ENCODE measurements around the gene CHKB. TPM values are rescaled to one million over a fixed set of nuclear protein-coding genes. Genes with fewer than 3 reads are reported as not detected.

The CHKB gene
- total and polyA plus RNA-seq, 2 of the 8 experiments (the other 6 are each of a cell fraction or from before 2014, with no cell fraction given): 27.9 to 42.2 TPM

DNA sequence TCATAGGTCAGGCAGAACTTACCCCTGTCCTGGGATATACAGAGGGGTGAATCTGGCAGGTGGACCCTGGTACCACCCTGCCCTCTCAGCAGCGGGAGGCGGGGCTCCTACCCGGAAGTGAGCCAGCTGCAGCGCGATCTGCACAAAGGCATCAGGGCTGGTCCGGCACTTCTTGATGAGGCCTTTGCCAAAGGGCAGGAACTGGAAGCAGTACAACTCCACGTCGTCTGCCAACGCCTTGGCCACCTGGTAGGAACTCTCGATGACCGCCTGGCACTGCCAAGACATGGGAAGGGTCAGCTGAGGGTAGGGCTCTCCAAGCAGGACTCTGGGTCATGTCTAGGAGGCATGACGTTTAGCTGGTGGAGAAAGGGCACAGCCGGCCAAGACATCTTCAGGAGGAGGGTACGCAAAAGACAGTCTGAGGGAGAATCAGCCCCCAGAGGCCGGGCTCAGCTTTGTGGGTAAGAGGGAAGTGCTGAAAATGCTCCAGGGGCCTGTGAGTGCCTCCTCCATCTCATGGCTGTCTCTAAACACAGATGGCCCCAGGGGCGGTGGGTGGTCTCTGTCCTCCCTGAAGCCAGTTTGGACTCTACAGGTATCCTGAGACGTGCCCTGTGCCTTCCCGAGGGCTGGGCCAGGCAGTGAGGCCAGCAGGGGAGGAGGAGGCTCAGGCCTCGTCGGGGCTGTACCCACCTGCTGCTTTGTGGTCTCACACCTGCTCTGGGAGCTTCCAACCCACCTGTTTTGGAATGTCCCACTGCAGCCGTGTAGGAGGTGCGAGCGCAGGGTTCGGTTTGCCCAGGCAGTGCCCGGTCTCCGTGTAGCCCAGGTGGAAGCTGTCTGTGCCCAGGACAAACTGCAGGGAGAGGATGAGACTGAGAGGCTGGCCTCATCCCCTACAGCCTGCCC, 11.1 kb downstream of the CHKB start (continued):
- TF ChIP-seq, protein P1, sequence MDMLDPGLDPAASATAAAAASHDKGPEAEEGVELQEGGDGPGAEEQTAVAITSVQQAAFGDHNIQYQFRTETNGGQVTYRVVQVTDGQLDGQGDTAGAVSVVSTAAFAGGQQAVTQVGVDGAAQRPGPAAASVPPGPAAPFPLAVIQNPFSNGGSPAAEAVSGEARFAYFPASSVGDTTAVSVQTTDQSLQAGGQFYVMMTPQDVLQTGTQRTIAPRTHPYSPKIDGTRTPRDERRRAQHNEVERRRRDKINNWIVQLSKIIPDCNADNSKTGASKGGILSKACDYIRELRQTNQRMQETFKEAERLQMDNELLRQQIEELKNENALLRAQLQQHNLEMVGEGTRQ (IDR thresholded peaks at IDR 0.05; ENCODE audit: low read length): no peak
- TF ChIP-seq RBBP5 (IDR thresholded peaks at IDR 0.05; ENCODE audit: borderline replicate concordance, low read depth, low read length): no peak
- no peak for TF ChIP-seq CHD1 (IDR thresholded peaks at IDR 0.05; ENCODE audit: low read depth, low read length)
- no peak for TF ChIP-seq RXRA (IDR thresholded peaks at IDR 0.05; ENCODE audit: insufficient read depth, low read depth, low read length)
- TF ChIP-seq, protein P2, sequence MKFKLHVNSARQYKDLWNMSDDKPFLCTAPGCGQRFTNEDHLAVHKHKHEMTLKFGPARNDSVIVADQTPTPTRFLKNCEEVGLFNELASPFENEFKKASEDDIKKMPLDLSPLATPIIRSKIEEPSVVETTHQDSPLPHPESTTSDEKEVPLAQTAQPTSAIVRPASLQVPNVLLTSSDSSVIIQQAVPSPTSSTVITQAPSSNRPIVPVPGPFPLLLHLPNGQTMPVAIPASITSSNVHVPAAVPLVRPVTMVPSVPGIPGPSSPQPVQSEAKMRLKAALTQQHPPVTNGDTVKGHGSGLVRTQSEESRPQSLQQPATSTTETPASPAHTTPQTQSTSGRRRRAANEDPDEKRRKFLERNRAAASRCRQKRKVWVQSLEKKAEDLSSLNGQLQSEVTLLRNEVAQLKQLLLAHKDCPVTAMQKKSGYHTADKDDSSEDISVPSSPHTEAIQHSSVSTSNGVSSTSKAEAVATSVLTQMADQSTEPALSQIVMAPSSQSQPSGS (IDR thresholded peaks at IDR 0.05; ENCODE audit: low read length): no peak
- no peak for TF ChIP-seq SP4 (IDR thresholded peaks at IDR 0.05; ENCODE audit: low read length)
- no peak for TF ChIP-seq SP1 (IDR thresholded peaks at IDR 0.05; ENCODE audit: low read depth, low read length)
- no peak for TF ChIP-seq SIRT6 (IDR thresholded peaks at IDR 0.05; ENCODE audit: low read length)
- TF ChIP-seq SAP30 (IDR thresholded peaks at IDR 0.05; ENCODE audit: insufficient read depth, insufficient replicate concordance, low read length): no peak
- no peak for TF ChIP-seq ZNF274 (IDR thresholded peaks at IDR 0.05; ENCODE audit: borderline replicate concordance, extremely low read depth, low read length)
- TF ChIP-seq ASH2L (IDR thresholded peaks at IDR 0.05; ENCODE audit: low read length): no peak
- TF ChIP-seq JUND (IDR thresholded peaks at IDR 0.05; ENCODE audit: low read length): no peak
